WERI-Rb-1 (cell line): ENCODE results near the gene PPFIA2.

ENCODE experiments used
- DNase-seq: peaks from one replicate; pipeline ENCODE4 v3.0.0-alpha.2; 2020
- H3K27ac ChIP-seq: fragments of 250-450 bp; sonication (Bioruptor Pico); 2 replicates; pipeline ENCODE4 v1.5.1; 2020; ENCODE audit warnings: mild to moderate bottlenecking, moderate library complexity
- H3K27me3 ChIP-seq: fragments of 250-450 bp; sonication (Bioruptor Pico); 2 replicates; pipeline ENCODE4 v1.5.1; 2021; ENCODE audit warnings: mild to moderate bottlenecking, low read depth, moderate library complexity; ENCODE audit not compliant: insufficient read depth, severe bottlenecking
- H3K36me3 ChIP-seq: fragments of 250-450 bp; sonication (Bioruptor Pico); 2 replicates; pipeline ENCODE4 v1.5.1; 2020; ENCODE audit warnings: mild to moderate bottlenecking, moderate library complexity
- H3K4me3 ChIP-seq: 2 replicates; pipeline ENCODE4 v1.5.1; 2011; ENCODE audit warnings: low read depth, mild to moderate bottlenecking, control low read depth, low read length
- H3K9me3 ChIP-seq: fragments of 250-450 bp; sonication (Bioruptor Pico); 2 replicates; pipeline ENCODE4 v1.5.1; 2021; ENCODE audit warnings: mild to moderate bottlenecking, moderate library complexity; ENCODE audit not compliant: severe bottlenecking
- CTCF ChIP-seq: IDR thresholded peaks from 2 replicates; pipeline ENCODE4 v1.5.1; 2011; ENCODE audit warnings: low read depth, mild to moderate bottlenecking, control low read depth, inconsistent platforms, low read length

PPFIA2 gene

GRCh38 chr12:81257947-81258551 is 501.1 kb downstream of the PPFIA2 start:
- H3K9me3 ChIP-seq: no peaks in the 10 kb centered on the region
- no peak for DNase-seq
- no peak overlapping the region for H3K4me3 ChIP-seq
- H3K27ac ChIP-seq: no peak overlapping the region
- H3K36me3 ChIP-seq: no peaks in the 10 kb centered on the region
- 0 out of 2 replicates have a peak, but pooled peaks have one; percentile 8 for TF ChIP-seq CTCF
- no peaks in the 10 kb centered on the region for H3K27me3 ChIP-seq

- TF ChIP-seq CTCF: no peak
- H3K27me3 ChIP-seq: no peaks in the 10 kb centered on the region
- no peak overlapping the region for H3K4me3 ChIP-seq
- H3K9me3 ChIP-seq: no peaks in the 10 kb centered on the region
- no peaks in the 10 kb centered on the region for H3K36me3 ChIP-seq
- H3K27ac ChIP-seq: no peak overlapping the region
- no peak for DNase-seq
These were observed 503.2 kb downstream of the PPFIA2 start for GRCh38 chr12:81255947-81256346.

GRCh38 chr12:81255456-81255855 is 503.7 kb downstream of the PPFIA2 start:
- Histone ChIP-seq H3K9me3 (no peaks in the 10 kb centered on the region), H3K27me3 (no peaks in the 10 kb centered on the region), H3K4me3 (no peak overlapping the region), H3K36me3 (no peaks in the 10 kb centered on the region), H3K27ac (no peak overlapping the region)
- no peak for DNase-seq
- TF ChIP-seq CTCF: no peak

- H3K27ac ChIP-seq: no peak overlapping the region
- no peak overlapping the region for H3K4me3 ChIP-seq
- H3K36me3 ChIP-seq: no peaks in the 10 kb centered on the region
- H3K9me3 ChIP-seq: no peaks in the 10 kb centered on the region
- no peak for TF ChIP-seq CTCF
- no peaks in the 10 kb centered on the region for H3K27me3 ChIP-seq
- DNase-seq: no peak
These were observed 505.8 kb downstream of the PPFIA2 start for GRCh38 chr12:81253360-81253759.

- Histone ChIP-seq H3K4me3 (no peak overlapping the region), H3K27me3 (no peaks in the 10 kb centered on the region), H3K27ac (no peak overlapping the region), H3K36me3 (no peaks in the 10 kb centered on the region), H3K9me3 (no peaks in the 10 kb centered on the region)
- no peak for DNase-seq
- no peak for TF ChIP-seq CTCF
These were observed 506.9 kb downstream of the PPFIA2 start for GRCh38 chr12:81252228-81252627.

GRCh38 chr12:81249976-81250375 is 509.2 kb downstream of the PPFIA2 start:
- no peak for TF ChIP-seq CTCF

More at GRCh38 chr12:81249976-81250375, 509.2 kb downstream of the PPFIA2 start:
- Histone ChIP-seq H3K36me3 (no peaks in the 10 kb centered on the region), H3K4me3 (no peak overlapping the region), H3K9me3 (peaks cover under 1% of the 10 kb centered on the region), H3K27me3 (no peaks in the 10 kb centered on the region), H3K27ac (no peak overlapping the region)
- DNase-seq: no peak
